IPS DF 4.7 (cell line): ENCODE measurements around the gene C1QTNF3.
"Not testable (repeated sequence)": the region's sequence is repeated elsewhere in the genome, so short reads cannot be mapped to it uniquely, and the experiment has no call there.

Experiments
- DNase-seq: peaks from one replicate; pipeline ENCODE4 v3.0.0-alpha.2; 2013; ENCODE audit warnings: low spot score; ENCODE audit errors: extremely low read depth

C1QTNF3 gene

GRCh38 chr5:34053133-34053532 lies 10.1 kb upstream of the C1QTNF3 start:
- no peak for DNase-seq

- no peak for DNase-seq
Observed at GRCh38 chr5:34051374-34051980, 8.5 kb upstream of the C1QTNF3 start.

GRCh38 chr5:34047774-34048572 lies 5.0 kb upstream of the C1QTNF3 start:
- DNase-seq, result no peak

GRCh38 chr5:34047143-34047542 lies 4.1 kb upstream of the C1QTNF3 start:
- no peak for DNase-seq

GRCh38 chr5:34045996-34046395 lies 3.0 kb upstream of the C1QTNF3 start:
- DNase-seq, result no peak

- no peak for DNase-seq
Observed at GRCh38 chr5:34045023-34045422, 2.0 kb upstream of the C1QTNF3 start.

- DNase-seq, result no peak
Observed at GRCh38 chr5:34042321-34042720, 692 bp downstream of the C1QTNF3 start.

GRCh38 chr5:34041247-34041972 lies 1.6 kb downstream of the C1QTNF3 start:
- no peak for DNase-seq

GRCh38 chr5:34040472-34040871 lies 2.5 kb downstream of the C1QTNF3 start:
- DNase-seq, result no peak

GRCh38 chr5:34039398-34040157 lies 3.4 kb downstream of the C1QTNF3 start:
- no peak for DNase-seq

- DNase-seq, result no peak
Observed at GRCh38 chr5:34038838-34039237, 4.2 kb downstream of the C1QTNF3 start.

- no peak for DNase-seq
Observed at GRCh38 chr5:34038390-34038789, 4.6 kb downstream of the C1QTNF3 start.

GRCh38 chr5:34037726-34038125 lies 5.3 kb downstream of the C1QTNF3 start:
- no peak for DNase-seq

GRCh38 chr5:34035756-34036155 lies 7.3 kb downstream of the C1QTNF3 start:
- DNase-seq, result no peak

GRCh38 chr5:34034534-34035327 lies 8.3 kb downstream of the C1QTNF3 start:
- DNase-seq, result no peak

GRCh38 chr5:34031966-34032365 lies 11.0 kb downstream of the C1QTNF3 start:
- DNase-seq, result no peak

GRCh38 chr5:34031117-34031516 lies 11.9 kb downstream of the C1QTNF3 start:
- DNase-seq, result no peak

GRCh38 chr5:34030585-34030984 lies 12.4 kb downstream of the C1QTNF3 start:
- DNase-seq, result not testable (repeated sequence)

GRCh38 chr5:34030048-34030447 lies 13.0 kb downstream of the C1QTNF3 start:
- no peak for DNase-seq

- DNase-seq, result no peak
Observed at GRCh38 chr5:34028349-34028748, 14.7 kb downstream of the C1QTNF3 start.
